Measurements from ENCODE around the gene CNBD2.
"Not testable (repeated sequence)": the region's sequence is repeated elsewhere in the genome, so short reads cannot be mapped to it uniquely, and the experiment has no call there.

CNBD2 gene

DNA sequence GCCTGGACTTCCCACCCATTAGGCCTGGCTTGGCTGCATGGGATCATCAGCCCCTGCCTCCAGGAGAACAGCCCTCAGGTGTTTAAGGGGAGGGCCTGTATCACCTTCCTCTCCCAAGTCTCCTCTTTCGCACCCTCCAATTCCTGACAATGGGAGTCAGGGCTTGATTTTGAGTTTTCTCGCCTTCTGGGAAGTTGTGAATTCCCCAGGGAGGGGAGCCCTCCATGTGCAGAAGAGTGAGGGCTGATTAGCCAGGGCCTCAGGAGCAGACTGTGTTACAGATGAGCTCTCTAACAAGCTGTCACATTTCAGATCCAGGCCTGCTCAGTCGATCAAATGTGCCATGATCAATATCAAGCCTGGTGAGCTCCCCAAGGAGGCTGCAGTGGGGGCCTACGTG lies 42.4 kb downstream of the CNBD2 start:
- H3K4me2 ChIP-seq, result no peak overlapping the region
- no peak overlapping the region for H3K27ac ChIP-seq
- no peak overlapping the region for H2AFZ ChIP-seq (ENCODE audit: low read depth)
- no peak overlapping the region for H3K9ac ChIP-seq
- H3K79me2 ChIP-seq (ENCODE audit: insufficient read depth, low read depth), result no peaks in the 10 kb centered on the region
- H3K36me3 ChIP-seq (ENCODE audit: insufficient read depth), result no peaks in the 10 kb centered on the region
- no peak overlapping the region for H3K4me3 ChIP-seq (IDR thresholded peaks at IDR 0.05; ENCODE audit: insufficient read depth, low read depth, low read length)
- no peaks in the 10 kb centered on the region for H4K20me1 ChIP-seq (ENCODE audit: insufficient read depth)
- TF ChIP-seq CTCF (conservative IDR thresholded peaks at IDR 0.05; ENCODE audit: low read depth, low read length), result no peak
- H3K27me3 ChIP-seq (ENCODE audit: insufficient read depth, low read depth), result no peaks in the 10 kb centered on the region
- H3K4me1 ChIP-seq (ENCODE audit: low read depth, poor library complexity, severe bottlenecking), result no peaks in the 10 kb centered on the region

DNA sequence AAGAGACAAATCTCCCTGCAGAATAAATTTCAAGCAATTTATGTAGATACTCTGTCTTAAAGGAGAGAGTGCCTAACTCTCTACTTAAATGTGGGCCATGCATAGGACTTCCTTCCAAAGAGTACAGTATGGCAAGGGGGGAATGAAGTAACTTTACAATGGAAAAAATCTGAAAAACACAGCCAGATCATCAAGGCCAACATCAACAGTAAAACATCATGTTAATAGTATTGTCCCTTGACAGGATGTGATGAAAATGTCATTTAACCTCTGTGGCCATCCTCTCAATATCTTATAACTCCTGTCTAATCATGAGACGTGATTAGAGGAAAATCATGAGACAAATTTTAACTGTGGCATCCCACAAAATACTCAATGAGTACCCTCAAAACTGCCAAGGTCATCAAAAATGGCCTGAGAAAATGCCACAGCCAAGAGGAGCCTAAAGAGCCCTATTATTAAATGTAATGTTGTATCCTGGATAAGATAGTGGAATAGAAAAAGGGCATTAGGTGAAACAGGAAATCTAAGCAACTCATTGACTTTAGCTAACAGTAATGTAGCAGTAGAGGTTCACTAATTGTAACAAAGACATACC lies 47.5 kb downstream of the CNBD2 start:
- Histone ChIP-seq H3K4me3 (IDR thresholded peaks at IDR 0.05; ENCODE audit: insufficient read depth, low read depth, low read length) (no peak overlapping the region), H4K20me1 (ENCODE audit: insufficient read depth) (no peaks in the 10 kb centered on the region), H3K9ac (no peak overlapping the region), H3K27ac (no peak overlapping the region), H3K36me3 (ENCODE audit: insufficient read depth) (no peaks in the 10 kb centered on the region), H3K4me1 (ENCODE audit: low read depth, poor library complexity, severe bottlenecking) (no peaks in the 10 kb centered on the region), H3K27me3 (ENCODE audit: insufficient read depth, low read depth) (no peaks in the 10 kb centered on the region), H3K4me2 (no peak overlapping the region), H2AFZ (ENCODE audit: low read depth) (no peak overlapping the region), H3K79me2 (ENCODE audit: insufficient read depth, low read depth) (no peaks in the 10 kb centered on the region)
- no peak for TF ChIP-seq CTCF (conservative IDR thresholded peaks at IDR 0.05; ENCODE audit: low read depth, low read length)

DNA sequence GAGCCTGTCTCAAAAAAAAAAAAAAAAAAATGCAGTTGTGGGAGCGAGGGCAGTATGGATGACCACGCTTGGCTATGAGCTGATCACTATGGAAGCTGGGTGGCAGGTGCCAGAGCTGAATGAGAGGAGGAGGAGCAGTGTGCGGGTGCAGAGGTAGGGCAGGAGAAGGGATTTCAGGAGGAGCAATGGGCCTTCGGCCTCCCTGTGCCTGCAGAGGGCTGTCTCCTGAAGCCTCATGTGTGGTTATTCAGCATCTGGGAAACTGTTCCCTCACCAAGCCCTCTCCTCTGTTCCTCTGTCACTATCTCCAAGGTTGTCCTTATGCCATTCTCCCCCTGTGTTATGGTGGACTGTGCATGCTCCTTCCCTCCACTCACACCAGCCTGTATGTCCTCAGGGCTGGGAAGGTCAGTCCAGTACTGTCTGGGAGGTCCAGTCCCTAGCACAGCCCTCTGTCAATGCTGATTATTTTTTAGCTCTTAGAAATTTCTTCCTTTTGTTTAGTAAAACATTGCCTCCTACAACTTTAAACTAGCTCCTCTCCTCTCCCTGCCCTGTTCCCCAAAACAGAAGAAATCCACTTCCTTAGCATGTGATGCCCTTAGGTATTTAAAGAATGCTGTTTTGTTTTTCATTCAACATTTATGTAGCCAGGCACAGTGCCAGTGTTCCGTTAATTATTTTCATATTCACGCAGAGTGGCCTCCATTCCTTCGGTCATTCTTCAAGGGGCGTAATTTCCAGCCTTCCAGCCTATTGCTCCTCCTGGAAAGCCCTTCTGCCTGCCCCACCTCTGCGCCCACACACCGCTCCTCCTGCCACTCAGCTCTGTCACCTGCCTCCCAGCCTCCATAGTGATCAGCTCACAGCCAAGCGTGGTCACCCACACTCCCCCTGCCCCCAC lies 48.9 kb downstream of the CNBD2 start:
- no peaks in the 10 kb centered on the region for H3K4me1 ChIP-seq (ENCODE audit: low read depth, poor library complexity, severe bottlenecking)
- H4K20me1 ChIP-seq (ENCODE audit: insufficient read depth), result no peaks in the 10 kb centered on the region
- no peak overlapping the region for H2AFZ ChIP-seq (ENCODE audit: low read depth)
- H3K79me2 ChIP-seq (ENCODE audit: insufficient read depth, low read depth), result no peaks in the 10 kb centered on the region
- no peak overlapping the region for H3K4me2 ChIP-seq
- H3K27ac ChIP-seq, result no peak overlapping the region
- H3K36me3 ChIP-seq (ENCODE audit: insufficient read depth), result no peaks in the 10 kb centered on the region
- H3K9ac ChIP-seq, result no peak overlapping the region
- H3K27me3 ChIP-seq (ENCODE audit: insufficient read depth, low read depth), result no peaks in the 10 kb centered on the region
- TF ChIP-seq CTCF (conservative IDR thresholded peaks at IDR 0.05; ENCODE audit: low read depth, low read length), result no peak
- no peak overlapping the region for H3K4me3 ChIP-seq (IDR thresholded peaks at IDR 0.05; ENCODE audit: insufficient read depth, low read depth, low read length)

DNA sequence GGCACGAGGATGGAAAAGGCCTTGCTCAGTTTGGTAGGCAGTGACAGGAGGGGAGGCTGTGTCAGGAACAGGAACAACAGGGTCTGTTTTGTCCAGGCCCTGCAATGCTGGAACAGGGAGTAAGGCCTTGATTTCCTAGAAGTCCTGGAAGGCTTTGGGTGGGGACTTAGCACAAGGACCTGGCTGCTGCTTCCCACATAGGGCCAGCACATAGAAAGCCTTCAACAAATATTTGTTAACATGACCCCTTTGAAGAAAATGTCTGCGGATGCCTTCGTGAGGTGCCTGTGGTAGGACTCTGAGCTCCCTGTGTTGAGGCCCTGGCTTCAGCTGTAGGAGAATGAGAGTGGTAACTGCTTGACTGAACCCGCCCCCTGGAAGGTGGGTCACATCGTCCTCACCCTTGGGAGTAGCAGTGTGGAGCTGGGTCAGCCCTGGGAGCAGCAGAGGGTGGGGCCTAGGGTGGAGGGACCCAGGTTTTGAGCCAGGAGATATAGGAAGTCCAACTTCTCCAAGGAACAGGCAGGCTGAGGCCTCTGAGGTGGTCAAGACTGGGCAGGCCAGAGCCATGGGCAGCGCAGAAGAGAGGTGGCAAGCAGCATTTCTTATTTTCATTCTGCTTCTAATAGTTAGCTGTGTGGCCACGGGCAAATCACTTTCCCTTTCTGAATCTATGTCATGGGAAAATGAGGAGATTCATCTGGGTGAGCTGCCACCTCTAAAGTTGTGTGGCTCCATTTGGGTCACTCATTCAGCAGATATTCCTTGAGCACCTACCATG lies 50.0 kb downstream of the CNBD2 start:
- H3K9ac ChIP-seq, result no peak overlapping the region
- no peak for TF ChIP-seq CTCF (conservative IDR thresholded peaks at IDR 0.05; ENCODE audit: low read depth, low read length)
- H3K4me2 ChIP-seq, result no peak overlapping the region
- H3K27ac ChIP-seq, result no peak overlapping the region
- H3K4me3 ChIP-seq (IDR thresholded peaks at IDR 0.05; ENCODE audit: insufficient read depth, low read depth, low read length), result no peak overlapping the region
- H3K4me1 ChIP-seq (ENCODE audit: low read depth, poor library complexity, severe bottlenecking), result no peaks in the 10 kb centered on the region
- H3K36me3 ChIP-seq (ENCODE audit: insufficient read depth), result no peaks in the 10 kb centered on the region
- H3K27me3 ChIP-seq (ENCODE audit: insufficient read depth, low read depth), result no peaks in the 10 kb centered on the region
- H2AFZ ChIP-seq (ENCODE audit: low read depth), result no peak overlapping the region
- no peaks in the 10 kb centered on the region for H3K79me2 ChIP-seq (ENCODE audit: insufficient read depth, low read depth)
- no peaks in the 10 kb centered on the region for H4K20me1 ChIP-seq (ENCODE audit: insufficient read depth)

DNA sequence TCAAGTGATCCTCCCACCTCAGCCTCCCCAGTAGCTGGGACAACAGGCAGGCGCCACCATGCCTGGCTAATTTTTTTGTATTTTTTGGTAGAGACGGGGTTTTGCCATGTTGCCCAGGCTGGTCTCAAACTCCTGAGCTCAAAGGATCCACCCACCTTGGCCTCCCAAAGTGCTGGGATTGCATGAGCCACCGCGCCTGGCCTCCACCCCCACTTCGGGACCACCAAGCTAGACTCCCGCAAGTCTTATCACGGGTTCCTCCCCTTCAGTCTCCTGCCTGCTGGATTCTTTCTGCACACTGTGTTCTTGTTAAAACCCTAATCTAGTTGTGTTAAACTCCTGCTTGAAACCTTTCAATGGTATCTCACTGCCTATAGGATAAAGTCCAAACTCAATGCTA lies 57.7 kb downstream of the CNBD2 start:
- H3K27ac ChIP-seq; H3K36me3 ChIP-seq (ENCODE audit: insufficient read depth); H3K79me2 ChIP-seq (ENCODE audit: insufficient read depth, low read depth); H3K9ac ChIP-seq; H3K4me3 ChIP-seq (IDR thresholded peaks at IDR 0.05; ENCODE audit: insufficient read depth, low read depth, low read length); H4K20me1 ChIP-seq (ENCODE audit: insufficient read depth); H3K27me3 ChIP-seq (ENCODE audit: insufficient read depth, low read depth); H3K4me1 ChIP-seq (ENCODE audit: low read depth, poor library complexity, severe bottlenecking); H3K4me2 ChIP-seq; H2AFZ ChIP-seq (ENCODE audit: low read depth): not testable (repeated sequence)
